GM18502 (cell line): ENCODE measurements around the gene ARHGEF19.
"Not testable (repeated sequence)": the region's sequence is repeated elsewhere in the genome, so short reads cannot be mapped to it uniquely, and the experiment has no call there.

Experiments
- ATAC-seq: cut with Tn5 transposase; IDR thresholded peaks from one replicate; pipeline ENCODE4 v1.9.1; 2021; ENCODE audit warnings: mild to moderate bottlenecking; ENCODE audit not compliant: unreplicated experiment, poor library complexity

ARHGEF19 gene

GRCh38 chr1:16171314-16172151 is 40.9 kb downstream of the ARHGEF19 start:
- ATAC-seq, result no peak

- no peak for ATAC-seq
Measured at GRCh38 chr1:16170283-16170673, 42.2 kb downstream of the ARHGEF19 start.

GRCh38 chr1:16168622-16169360 is 43.7 kb downstream of the ARHGEF19 start:
- no peak for ATAC-seq

GRCh38 chr1:16168144-16168495 is 44.3 kb downstream of the ARHGEF19 start:
- not testable (repeated sequence) for ATAC-seq

GRCh38 chr1:16167331-16168143 is 44.9 kb downstream of the ARHGEF19 start:
- peak; percentile 63 for ATAC-seq

- ATAC-seq, result no peak
Measured at GRCh38 chr1:16166117-16166516, 46.3 kb downstream of the ARHGEF19 start.

GRCh38 chr1:16165548-16165947 is 46.9 kb downstream of the ARHGEF19 start:
- no peak for ATAC-seq

GRCh38 chr1:16165073-16165364 is 47.4 kb downstream of the ARHGEF19 start:
- no peak for ATAC-seq

- ATAC-seq, result no peak
Measured at GRCh38 chr1:16164213-16165072, 48.0 kb downstream of the ARHGEF19 start.

- ATAC-seq, result not testable (repeated sequence)
Measured at GRCh38 chr1:16163608-16164212, 48.7 kb downstream of the ARHGEF19 start.

GRCh38 chr1:16162163-16162822 is 50.2 kb downstream of the ARHGEF19 start:
- no peak for ATAC-seq

- no peak for ATAC-seq
Measured at GRCh38 chr1:16161717-16162116, 50.7 kb downstream of the ARHGEF19 start.

- no peak for ATAC-seq
Measured at GRCh38 chr1:16158993-16159831, 53.2 kb downstream of the ARHGEF19 start.

- no peak for ATAC-seq
Measured at GRCh38 chr1:16158025-16158424, 54.4 kb downstream of the ARHGEF19 start.

GRCh38 chr1:16156848-16157495 is 55.5 kb downstream of the ARHGEF19 start:
- ATAC-seq, result no peak

GRCh38 chr1:16155537-16156410 is 56.7 kb downstream of the ARHGEF19 start, which contains the start of gene EPHA2:
Gene EPHA2, minus strand, starts transcription at chr1:16156069. Its CDS starts 137 bp downstream, at chr1:16155932.
- ATAC-seq, result no peak
